HepG2 (cell line): ENCODE measurements around the gene PAK1. TPM values are rescaled to one million over a fixed set of nuclear protein-coding genes. Genes with fewer than 3 reads are reported as not detected.

Source experiments
- ATF1 ChIP-seq: IDR thresholded peaks from 2 replicates; pipeline ENCODE4 v1.6.1; 2016; ENCODE audit warnings: mild to moderate bottlenecking, control low read depth
- CHD2 ChIP-seq: IDR thresholded peaks from 2 replicates; pipeline ENCODE4 v1.6.1; 2011; ENCODE audit warnings: low read depth, low read length, improper control_type of control experiment
- FOSL1 ChIP-seq: sonication (generic); formaldehyde crosslinking; IDR thresholded peaks from 2 replicates; pipeline ENCODE4 v1.9.0; 2021; ENCODE audit warnings: missing genetic modification reagents, borderline replicate concordance
- FOXA3 ChIP-seq: IDR thresholded peaks from 2 replicates; pipeline ENCODE4 v1.6.1; 2016; ENCODE audit warnings: missing genetic modification reagents, missing compliant biosample characterization
- FOXM1 ChIP-seq: sonication (generic); formaldehyde crosslinking; IDR thresholded peaks from 2 replicates; pipeline ENCODE4 v1.5.0; 2020; ENCODE audit warnings: missing genetic modification reagents
- GATAD2A ChIP-seq: IDR thresholded peaks from 2 replicates; pipeline ENCODE4 v1.6.1; 2016
- HNF4A ChIP-seq: sonication (generic); formaldehyde crosslinking; IDR thresholded peaks from 2 replicates; pipeline ENCODE4 v1.4.0; 2020; ENCODE audit warnings: missing genetic modification reagents
- HOXA9 ChIP-seq: sonication (generic); formaldehyde crosslinking; IDR thresholded peaks from 2 replicates; pipeline ENCODE4 v1.8.1; 2022; ENCODE audit warnings: missing genetic modification reagents, mild to moderate bottlenecking, moderate library complexity, borderline replicate concordance
- MED1 ChIP-seq: sonication (generic); formaldehyde crosslinking; IDR thresholded peaks from 2 replicates; pipeline ENCODE4 v1.4.0; 2020; ENCODE audit warnings: missing genetic modification reagents
- MTF2 ChIP-seq: sonication (generic); formaldehyde crosslinking; IDR thresholded peaks from 2 replicates; pipeline ENCODE4 v1.5.0; 2020; ENCODE audit warnings: missing genetic modification reagents, borderline replicate concordance
- NR2F2 ChIP-seq: IDR thresholded peaks from 2 replicates; pipeline ENCODE4 v1.6.1; 2012; ENCODE audit warnings: low read depth, inconsistent platforms, borderline replicate concordance
- SIX1 ChIP-seq: sonication (generic); formaldehyde crosslinking; IDR thresholded peaks from 2 replicates; pipeline ENCODE4 v1.4.0; 2020; ENCODE audit warnings: missing genetic modification reagents, borderline replicate concordance
- SIX4 ChIP-seq: sonication (generic); formaldehyde crosslinking; IDR thresholded peaks from 2 replicates; pipeline ENCODE4 v1.4.0; 2020; ENCODE audit warnings: missing genetic modification reagents
- SMYD3 ChIP-seq: sonication (generic); formaldehyde crosslinking; IDR thresholded peaks from 2 replicates; pipeline ENCODE4 v1.8.1; 2023; ENCODE audit warnings: mild to moderate bottlenecking, missing genetic modification reagents
- SOX13 ChIP-seq, 3 experiments: fragments of 450-650 bp in 1 of 3; sonication (generic) in 1 of 3; formaldehyde crosslinking in 1 of 3; IDR thresholded peaks in 2 of 3; conservative IDR thresholded peaks in 1 of 3; 2 replicates each; pipeline versions ENCODE4 v1.5.0 to v1.6.1; 2016 to 2020; ENCODE audit warnings: antibody characterized with exemption in 1 of 3, mild to moderate bottlenecking in 1 of 3, missing compliant biosample characterization in 1 of 3, missing genetic modification reagents in 1 of 3, moderate library complexity in 1 of 3
- TOPORS ChIP-seq: sonication (generic); formaldehyde crosslinking; IDR thresholded peaks from 2 replicates; pipeline ENCODE4 v1.8.0; 2023; ENCODE audit warnings: mild to moderate bottlenecking, missing genetic modification reagents
- ZNF317 ChIP-seq: sonication (generic); formaldehyde crosslinking; IDR thresholded peaks from 2 replicates; pipeline ENCODE4 v1.5.0; 2020; ENCODE audit warnings: mild to moderate bottlenecking, missing genetic modification reagents
- ZNF501 ChIP-seq: sonication (generic); formaldehyde crosslinking; IDR thresholded peaks from 2 replicates; pipeline ENCODE4 v1.5.1; 2020; ENCODE audit warnings: mild to moderate bottlenecking, moderate library complexity, missing genetic modification reagents
- ZNF841 ChIP-seq: sonication (generic); formaldehyde crosslinking; IDR thresholded peaks from 2 replicates; pipeline ENCODE4 v1.8.1; 2023; ENCODE audit warnings: missing genetic modification reagents, borderline replicate concordance
- polyA plus RNA-seq, 8 experiments: library from polyadenylated mRNA; depleted of rRNA in 3 of 8; stranded (reverse) in 7 of 8; unstranded in 1 of 8; fragments of >200 nt; fragmentation: Illumina TruSeq in 4 of 8; extraction: Trizol in 4 of 8; gene quantifications; 2 replicates each; pipeline versions ENCODE4 v1.2.1 to v1.2.3, GENCODE V29; 2011 to 2016; ENCODE audit warnings: low read depth in 4 of 8, missing spikeins in 1 of 8, mixed read lengths in 1 of 8; ENCODE audit not compliant: insufficient read depth in 1 of 8
- total RNA-seq, 5 experiments: library from RNA; depleted of rRNA; stranded (reverse); fragments of >200 nt; fragmentation: Illumina TruSeq; extraction: Trizol; gene quantifications; 2 replicates each; pipeline ENCODE4 v1.2.3, GENCODE V29; 2016; ENCODE audit warnings: low read depth in 1 of 5
- TF ChIP-seq, protein P1 (sequence below): sonication (generic); formaldehyde crosslinking; IDR thresholded peaks from 2 replicates; pipeline ENCODE4 v1.4.0; 2020; ENCODE audit warnings: mild to moderate bottlenecking, missing genetic modification reagents, borderline replicate concordance
- TF ChIP-seq, protein P2 (sequence below): IDR thresholded peaks from 2 replicates; pipeline ENCODE4 v1.6.1; 2016
- TF ChIP-seq, protein P3 (sequence below): IDR thresholded peaks from 2 replicates; pipeline ENCODE4 v1.6.1; 2016; ENCODE audit warnings: low read depth, borderline replicate concordance
- TF ChIP-seq, protein P4 (sequence below): IDR thresholded peaks from 2 replicates; pipeline ENCODE4 v1.4.0; 2020; ENCODE audit warnings: mild to moderate bottlenecking, missing genetic modification reagents

The PAK1 gene
- total and polyA plus RNA-seq, 2 of the 13 experiments (the other 11 are each of a cell fraction or from before 2014, with no cell fraction given) = 1.5 to 4.3 TPM

DNA sequence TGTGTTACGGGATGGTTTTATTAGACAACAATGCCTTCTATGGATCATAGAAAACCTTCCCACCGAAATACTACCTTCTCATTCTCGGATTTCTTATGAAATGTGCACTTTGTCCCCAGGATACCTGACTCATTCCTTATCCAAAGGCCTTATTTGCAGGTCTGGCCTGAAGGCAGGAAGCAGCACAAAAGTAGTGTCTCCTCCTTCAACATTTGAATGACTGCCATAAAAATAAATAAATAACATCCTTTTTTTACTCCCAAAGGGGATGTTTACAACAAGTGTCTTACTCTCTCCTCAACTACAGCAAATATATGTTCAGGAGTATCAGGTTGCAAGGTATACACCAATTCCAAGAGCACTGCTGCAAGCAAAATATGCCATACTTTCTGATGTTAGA is 41.6 kb upstream of the PAK1 start (continued):
- TF ChIP-seq, protein P1, sequence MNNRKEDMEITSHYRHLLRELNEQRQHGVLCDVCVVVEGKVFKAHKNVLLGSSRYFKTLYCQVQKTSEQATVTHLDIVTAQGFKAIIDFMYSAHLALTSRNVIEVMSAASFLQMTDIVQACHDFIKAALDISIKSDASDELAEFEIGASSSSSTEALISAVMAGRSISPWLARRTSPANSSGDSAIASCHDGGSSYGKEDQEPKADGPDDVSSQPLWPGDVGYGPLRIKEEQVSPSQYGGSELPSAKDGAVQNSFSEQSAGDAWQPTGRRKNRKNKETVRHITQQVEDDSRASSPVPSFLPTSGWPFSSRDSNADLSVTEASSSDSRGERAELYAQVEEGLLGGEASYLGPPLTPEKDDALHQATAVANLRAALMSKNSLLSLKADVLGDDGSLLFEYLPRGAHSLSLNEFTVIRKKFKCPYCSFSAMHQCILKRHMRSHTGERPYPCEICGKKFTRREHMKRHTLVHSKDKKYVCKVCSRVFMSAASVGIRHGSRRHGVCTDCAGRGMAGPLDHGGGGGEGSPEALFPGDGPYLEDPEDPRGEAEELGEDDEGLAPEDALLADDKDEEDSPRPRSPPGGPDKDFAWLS (CRISPR knock-in tag) = no peak
- no peak for TF ChIP-seq HOXA9 (CRISPR knock-in tag)
- TF ChIP-seq NR2F2 = no peak
- peak; percentile 44; the same call in 1 of the 2 replicates for TF ChIP-seq HNF4A (CRISPR knock-in tag)
- TF ChIP-seq MTF2 (CRISPR knock-in tag) = no peak
- TF ChIP-seq, protein P2, sequence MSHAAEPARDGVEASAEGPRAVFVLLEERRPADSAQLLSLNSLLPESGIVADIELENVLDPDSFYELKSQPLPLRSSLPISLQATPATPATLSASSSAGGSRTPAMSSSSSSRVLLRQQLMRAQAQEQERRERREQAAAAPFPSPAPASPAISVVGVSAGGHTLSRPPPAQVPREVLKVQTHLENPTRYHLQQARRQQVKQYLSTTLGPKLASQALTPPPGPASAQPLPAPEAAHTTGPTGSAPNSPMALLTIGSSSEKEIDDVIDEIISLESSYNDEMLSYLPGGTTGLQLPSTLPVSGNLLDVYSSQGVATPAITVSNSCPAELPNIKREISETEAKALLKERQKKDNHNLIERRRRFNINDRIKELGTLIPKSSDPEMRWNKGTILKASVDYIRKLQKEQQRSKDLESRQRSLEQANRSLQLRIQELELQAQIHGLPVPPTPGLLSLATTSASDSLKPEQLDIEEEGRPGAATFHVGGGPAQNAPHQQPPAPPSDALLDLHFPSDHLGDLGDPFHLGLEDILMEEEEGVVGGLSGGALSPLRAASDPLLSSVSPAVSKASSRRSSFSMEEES (CRISPR knock-in tag) = no peak
- TF ChIP-seq FOSL1 (CRISPR knock-in tag) = 0 out of 2 replicates have a peak, but pooled peaks have one; percentile 19
- TF ChIP-seq, protein P3, sequence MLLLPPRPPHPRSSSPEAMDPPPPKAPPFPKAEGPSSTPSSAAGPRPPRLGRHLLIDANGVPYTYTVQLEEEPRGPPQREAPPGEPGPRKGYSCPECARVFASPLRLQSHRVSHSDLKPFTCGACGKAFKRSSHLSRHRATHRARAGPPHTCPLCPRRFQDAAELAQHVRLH = no peak
- no peak for TF ChIP-seq ATF1 (CRISPR knock-in tag)
- no peak for TF ChIP-seq SMYD3 (CRISPR knock-in tag)
- TF ChIP-seq ZNF841 = no peak
- TF ChIP-seq GATAD2A = peak; percentile 56
- peak; percentile 74 for TF ChIP-seq SIX4
- peak; percentile 16; the same call in 1 of the 2 replicates for TF ChIP-seq FOXA3 (CRISPR knock-in tag)
- TF ChIP-seq MED1 = no peak
- peak; percentile 93; the same call in 1 of the 2 replicates for TF ChIP-seq SIX1
- TF ChIP-seq ZNF501 = no peak
- no peak for TF ChIP-seq ZNF317 (CRISPR knock-in tag)
- TF ChIP-seq FOXM1 (CRISPR knock-in tag) = no peak
- TF ChIP-seq SOX13 (IDR thresholded peaks at IDR 0.05) = no peak
- no peak for TF ChIP-seq SOX13 (CRISPR knock-in tag; conservative IDR thresholded peaks at IDR 0.05 in 1 of 2, IDR thresholded peaks at IDR 0.05 in 1 of 2)
- no peak for TF ChIP-seq CHD2
- TF ChIP-seq, protein P4, sequence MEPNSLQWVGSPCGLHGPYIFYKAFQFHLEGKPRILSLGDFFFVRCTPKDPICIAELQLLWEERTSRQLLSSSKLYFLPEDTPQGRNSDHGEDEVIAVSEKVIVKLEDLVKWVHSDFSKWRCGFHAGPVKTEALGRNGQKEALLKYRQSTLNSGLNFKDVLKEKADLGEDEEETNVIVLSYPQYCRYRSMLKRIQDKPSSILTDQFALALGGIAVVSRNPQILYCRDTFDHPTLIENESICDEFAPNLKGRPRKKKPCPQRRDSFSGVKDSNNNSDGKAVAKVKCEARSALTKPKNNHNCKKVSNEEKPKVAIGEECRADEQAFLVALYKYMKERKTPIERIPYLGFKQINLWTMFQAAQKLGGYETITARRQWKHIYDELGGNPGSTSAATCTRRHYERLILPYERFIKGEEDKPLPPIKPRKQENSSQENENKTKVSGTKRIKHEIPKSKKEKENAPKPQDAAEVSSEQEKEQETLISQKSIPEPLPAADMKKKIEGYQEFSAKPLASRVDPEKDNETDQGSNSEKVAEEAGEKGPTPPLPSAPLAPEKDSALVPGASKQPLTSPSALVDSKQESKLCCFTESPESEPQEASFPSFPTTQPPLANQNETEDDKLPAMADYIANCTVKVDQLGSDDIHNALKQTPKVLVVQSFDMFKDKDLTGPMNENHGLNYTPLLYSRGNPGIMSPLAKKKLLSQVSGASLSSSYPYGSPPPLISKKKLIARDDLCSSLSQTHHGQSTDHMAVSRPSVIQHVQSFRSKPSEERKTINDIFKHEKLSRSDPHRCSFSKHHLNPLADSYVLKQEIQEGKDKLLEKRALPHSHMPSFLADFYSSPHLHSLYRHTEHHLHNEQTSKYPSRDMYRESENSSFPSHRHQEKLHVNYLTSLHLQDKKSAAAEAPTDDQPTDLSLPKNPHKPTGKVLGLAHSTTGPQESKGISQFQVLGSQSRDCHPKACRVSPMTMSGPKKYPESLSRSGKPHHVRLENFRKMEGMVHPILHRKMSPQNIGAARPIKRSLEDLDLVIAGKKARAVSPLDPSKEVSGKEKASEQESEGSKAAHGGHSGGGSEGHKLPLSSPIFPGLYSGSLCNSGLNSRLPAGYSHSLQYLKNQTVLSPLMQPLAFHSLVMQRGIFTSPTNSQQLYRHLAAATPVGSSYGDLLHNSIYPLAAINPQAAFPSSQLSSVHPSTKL (CRISPR knock-in tag) = peak; percentile 20
- TF ChIP-seq TOPORS (CRISPR knock-in tag) = no peak
